ENCODE results near the gene FIGNL1.

FIGNL1 gene

DNA sequence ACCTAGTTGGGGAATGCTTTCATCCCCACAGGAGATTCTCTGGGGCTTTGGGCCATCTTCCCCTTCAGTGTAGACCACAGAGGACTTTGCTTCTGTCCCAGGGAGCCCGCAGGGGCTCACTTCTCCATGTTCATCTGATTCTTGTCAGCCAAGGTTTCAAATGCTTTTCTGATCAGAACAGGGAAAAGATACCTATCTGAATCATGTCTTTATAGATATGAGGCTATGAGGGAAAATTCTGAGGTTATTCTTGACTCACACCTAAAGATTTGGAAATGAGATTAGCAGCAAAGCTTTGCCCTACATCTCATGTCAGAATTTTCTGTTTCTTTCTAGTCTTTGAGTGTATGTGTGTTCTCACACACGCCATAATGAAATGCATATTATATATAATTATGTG, 53.3 kb downstream of the FIGNL1 start:
- Histone ChIP-seq H3K27ac (ENCODE audit: low read depth, low read length) (peak overlapping the region; percentile 32; the same call in 1 of the 2 replicates), H3K27me3 (ENCODE audit: low read length) (no peaks in the 10 kb centered on the region), H3K9me2 (replicated peaks; ENCODE audit: insufficient read depth, low read length) (no peaks in the 10 kb centered on the region), H3K9ac (ENCODE audit: low read length) (no peak overlapping the region), H3K4me2 (ENCODE audit: low read depth, low read length, poor library complexity, severe bottlenecking) (no peak overlapping the region), H4K20me1 (ENCODE audit: low read depth, low read length) (peaks cover 23% of the 10 kb centered on the region), H2AFZ (ENCODE audit: low read depth, low read length, severe bottlenecking) (no peak overlapping the region), H3K36me3 (ENCODE audit: low read length) (peaks cover 63% of the 10 kb centered on the region), H3K79me2 (ENCODE audit: insufficient read depth, low read length) (peaks cover 23% of the 10 kb centered on the region), H3K4me3 (ENCODE audit: insufficient read depth, low read length, poor library complexity, severe bottlenecking) (no peak overlapping the region), H3K9me3 (ENCODE audit: insufficient read depth, low read length) (no peaks in the 10 kb centered on the region), H3F3A (ENCODE audit: insufficient read depth) (peaks cover 32% of the 10 kb centered on the region)
- no peak for TF ChIP-seq EZH2phosphoT487 (conservative IDR thresholded peaks at IDR 0.05; ENCODE audit: low read length)
- TF ChIP-seq, protein P1, sequence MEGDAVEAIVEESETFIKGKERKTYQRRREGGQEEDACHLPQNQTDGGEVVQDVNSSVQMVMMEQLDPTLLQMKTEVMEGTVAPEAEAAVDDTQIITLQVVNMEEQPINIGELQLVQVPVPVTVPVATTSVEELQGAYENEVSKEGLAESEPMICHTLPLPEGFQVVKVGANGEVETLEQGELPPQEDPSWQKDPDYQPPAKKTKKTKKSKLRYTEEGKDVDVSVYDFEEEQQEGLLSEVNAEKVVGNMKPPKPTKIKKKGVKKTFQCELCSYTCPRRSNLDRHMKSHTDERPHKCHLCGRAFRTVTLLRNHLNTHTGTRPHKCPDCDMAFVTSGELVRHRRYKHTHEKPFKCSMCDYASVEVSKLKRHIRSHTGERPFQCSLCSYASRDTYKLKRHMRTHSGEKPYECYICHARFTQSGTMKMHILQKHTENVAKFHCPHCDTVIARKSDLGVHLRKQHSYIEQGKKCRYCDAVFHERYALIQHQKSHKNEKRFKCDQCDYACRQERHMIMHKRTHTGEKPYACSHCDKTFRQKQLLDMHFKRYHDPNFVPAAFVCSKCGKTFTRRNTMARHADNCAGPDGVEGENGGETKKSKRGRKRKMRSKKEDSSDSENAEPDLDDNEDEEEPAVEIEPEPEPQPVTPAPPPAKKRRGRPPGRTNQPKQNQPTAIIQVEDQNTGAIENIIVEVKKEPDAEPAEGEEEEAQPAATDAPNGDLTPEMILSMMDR (IDR thresholded peaks at IDR 0.05; ENCODE audit: insufficient read depth, low read length, poor library complexity, severe bottlenecking): no peak

DNA sequence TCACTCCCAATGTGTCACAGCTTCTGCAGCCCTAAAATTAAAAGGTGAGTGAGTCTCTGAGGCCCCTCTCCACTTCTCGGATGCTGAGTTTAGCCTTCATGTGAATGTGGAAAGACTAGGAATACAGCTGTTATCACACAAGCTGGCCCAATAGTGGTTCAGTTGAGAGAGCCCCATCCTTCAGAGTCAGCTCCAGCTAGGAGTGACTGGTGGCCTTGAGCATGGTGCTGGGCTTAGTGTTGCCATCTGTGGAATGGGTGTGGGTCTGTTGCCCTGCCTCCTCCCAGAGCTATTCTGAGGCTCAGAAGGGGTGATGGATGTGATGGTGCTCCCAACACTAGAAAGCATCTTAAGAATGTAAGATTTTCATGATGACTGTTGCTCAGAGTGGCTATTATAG, 55.8 kb downstream of the FIGNL1 start:
- Histone ChIP-seq H3K36me3 (ENCODE audit: low read length) (peaks cover 74% of the 10 kb centered on the region), H3K4me3 (ENCODE audit: insufficient read depth, low read length, poor library complexity, severe bottlenecking) (no peak overlapping the region), H4K20me1 (ENCODE audit: low read depth, low read length) (peaks cover 20% of the 10 kb centered on the region), H3K9me2 (replicated peaks; ENCODE audit: insufficient read depth, low read length) (no peaks in the 10 kb centered on the region), H3F3A (ENCODE audit: insufficient read depth) (peaks cover 28% of the 10 kb centered on the region), H3K9ac (ENCODE audit: low read length) (no peak overlapping the region), H3K27ac (ENCODE audit: low read depth, low read length) (no peak overlapping the region), H3K27me3 (ENCODE audit: low read length) (no peaks in the 10 kb centered on the region), H3K9me3 (ENCODE audit: insufficient read depth, low read length) (no peaks in the 10 kb centered on the region), H2AFZ (ENCODE audit: low read depth, low read length, severe bottlenecking) (no peak overlapping the region), H3K79me2 (ENCODE audit: insufficient read depth, low read length) (peaks cover 38% of the 10 kb centered on the region), H3K4me2 (ENCODE audit: low read depth, low read length, poor library complexity, severe bottlenecking) (no peak overlapping the region)
- no peak for TF ChIP-seq EZH2phosphoT487 (conservative IDR thresholded peaks at IDR 0.05; ENCODE audit: low read length)
- TF ChIP-seq, protein P1 (IDR thresholded peaks at IDR 0.05; ENCODE audit: insufficient read depth, low read length, poor library complexity, severe bottlenecking): no peak

All from SU-DHL-6 (cell line).